ENCODE data around the gene ZP2.

DNA sequence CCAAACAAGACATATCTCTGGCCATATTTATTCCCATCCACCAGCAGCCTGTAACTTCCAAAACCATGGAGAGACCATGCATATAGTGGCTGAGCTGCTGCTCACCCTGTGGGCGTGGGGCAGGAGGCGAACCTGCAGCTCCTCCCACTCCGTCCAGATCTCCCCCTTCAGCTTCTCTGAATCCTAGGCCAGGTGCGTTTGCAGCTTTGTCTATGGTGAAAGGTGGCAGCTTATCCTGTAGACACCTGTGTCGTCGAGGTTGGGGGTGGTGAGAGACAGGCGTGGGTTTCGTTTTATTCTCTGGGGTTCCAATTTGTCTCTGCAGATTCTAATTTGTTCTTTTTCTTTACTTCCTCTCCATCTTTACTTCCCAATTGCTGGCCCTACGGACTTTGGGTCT lies 12.4 kb upstream of the ZP2 start:
- TF ChIP-seq DIDO1 (tag; IDR thresholded peaks at IDR 0.05; ENCODE audit: low read depth) = no peak
- TF ChIP-seq POLR2AphosphoS2 (IDR thresholded peaks at IDR 0.05; ENCODE audit: low read length) = no peak
- TF ChIP-seq CTCF (IDR thresholded peaks at IDR 0.05 in 2 of 3, conservative IDR thresholded peaks at IDR 0.05 in 1 of 3; ENCODE audit: insufficient read depth in 2 of 3, low read depth in 1 of 3, low read length in 3 of 3) = no peak
- TF ChIP-seq, protein P1, sequence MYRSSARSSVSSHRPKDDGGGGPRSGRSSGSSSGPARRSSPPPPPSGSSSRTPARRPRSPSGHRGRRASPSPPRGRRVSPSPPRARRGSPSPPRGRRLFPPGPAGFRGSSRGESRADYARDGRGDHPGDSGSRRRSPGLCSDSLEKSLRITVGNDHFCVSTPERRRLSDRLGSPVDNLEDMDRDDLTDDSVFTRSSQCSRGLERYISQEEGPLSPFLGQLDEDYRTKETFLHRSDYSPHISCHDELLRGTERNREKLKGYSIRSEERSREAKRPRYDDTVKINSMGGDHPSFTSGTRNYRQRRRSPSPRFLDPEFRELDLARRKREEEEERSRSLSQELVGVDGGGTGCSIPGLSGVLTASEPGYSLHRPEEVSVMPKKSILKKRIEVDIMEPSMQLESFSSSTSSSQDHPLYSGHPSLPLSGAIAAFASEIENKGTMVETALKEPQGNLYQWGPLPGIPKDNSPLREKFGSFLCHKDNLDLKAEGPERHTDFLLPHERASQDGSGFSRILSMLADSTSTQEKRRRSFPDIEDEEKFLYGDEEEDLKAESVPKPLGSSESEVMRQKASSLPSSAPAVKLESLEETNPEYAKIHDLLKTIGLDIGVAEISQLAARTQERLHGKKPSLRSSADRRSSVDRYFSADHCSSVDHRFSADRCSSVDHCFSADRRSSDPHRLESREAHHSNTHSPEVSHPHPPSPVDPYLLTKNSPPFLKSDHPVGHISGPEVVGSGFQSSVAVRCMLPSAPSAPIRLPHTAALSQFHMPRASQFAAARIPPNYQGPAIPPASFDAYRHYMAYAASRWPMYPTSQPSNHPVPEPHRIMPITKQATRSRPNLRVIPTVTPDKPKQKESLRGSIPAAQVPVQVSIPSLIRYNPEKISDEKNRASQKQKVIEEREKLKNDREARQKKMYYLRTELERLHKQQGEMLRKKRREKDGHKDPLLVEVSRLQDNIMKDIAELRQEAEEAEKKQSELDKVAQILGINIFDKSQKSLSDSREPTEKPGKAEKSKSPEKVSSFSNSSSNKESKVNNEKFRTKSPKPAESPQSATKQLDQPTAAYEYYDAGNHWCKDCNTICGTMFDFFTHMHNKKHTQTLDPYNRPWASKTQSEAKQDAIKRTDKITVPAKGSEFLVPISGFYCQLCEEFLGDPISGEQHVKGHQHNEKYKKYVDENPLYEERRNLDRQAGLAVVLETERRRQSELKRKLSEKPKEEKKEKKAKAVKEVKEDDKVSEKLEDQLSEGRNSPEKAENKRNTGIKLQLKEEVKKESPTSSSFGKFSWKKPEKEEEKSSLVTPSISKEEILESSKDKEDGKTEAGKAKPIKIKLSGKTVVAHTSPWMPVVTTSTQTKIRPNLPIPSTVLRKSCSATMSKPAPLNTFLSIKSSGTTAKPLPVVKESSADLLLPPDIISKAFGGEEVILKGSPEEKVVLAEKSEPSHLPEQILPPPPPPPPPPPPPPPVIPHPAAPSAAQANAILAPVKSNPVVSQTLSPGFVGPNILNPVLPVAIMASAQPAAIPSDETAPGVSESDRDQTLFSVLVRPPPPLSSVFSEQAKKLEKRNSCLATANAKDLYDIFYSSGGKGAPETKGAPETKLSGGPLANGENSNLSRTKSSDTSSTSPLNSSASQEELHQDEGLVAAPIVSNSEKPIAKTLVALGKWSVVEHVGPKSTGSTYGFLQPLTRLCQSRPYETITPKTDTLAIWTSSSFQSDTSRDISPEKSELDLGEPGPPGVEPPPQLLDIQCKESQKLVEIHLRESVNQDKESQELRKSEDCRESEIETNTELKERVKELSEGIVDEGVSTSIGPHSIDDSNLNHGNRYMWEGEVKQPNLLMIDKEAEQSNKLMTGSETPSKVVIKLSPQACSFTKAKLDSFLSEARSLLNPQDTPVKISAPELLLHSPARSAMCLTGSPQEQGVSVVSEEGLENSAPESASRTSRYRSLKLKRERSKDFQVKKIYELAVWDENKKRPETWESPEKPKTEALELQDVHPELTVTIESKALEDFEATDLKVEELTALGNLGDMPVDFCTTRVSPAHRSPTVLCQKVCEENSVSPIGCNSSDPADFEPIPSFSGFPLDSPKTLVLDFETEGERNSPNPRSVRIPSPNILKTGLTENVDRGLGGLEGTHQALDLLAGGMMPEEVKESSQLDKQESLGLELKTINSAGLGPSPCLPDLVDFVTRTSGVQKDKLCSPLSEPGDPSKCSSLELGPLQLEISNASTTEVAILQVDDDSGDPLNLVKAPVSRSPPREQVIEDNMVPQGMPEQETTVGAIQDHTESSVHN (IDR thresholded peaks at IDR 0.05; ENCODE audit: borderline replicate concordance in 1 of 2, low read depth in 1 of 2) = no peak
- no peak for TF ChIP-seq ZNF707 (CRISPR knock-in tag; conservative IDR thresholded peaks at IDR 0.05)
- no peak for TF ChIP-seq BCL6 (CRISPR knock-in tag; IDR thresholded peaks at IDR 0.05)
